HEK293 (cell line): ENCODE results near the gene SPEM3.

Source experiments
- CTCF ChIA-PET: fragments of 350-600 bp; formaldehyde crosslinking; extraction: SDS; loops from one replicate; lab custom pipeline; 2021; ENCODE audit warnings: antibody characterized with exemption; lab: Yijun Ruan, JAX
- POLR2A ChIA-PET: fragments of 300-600 bp; formaldehyde crosslinking; extraction: SDS; loops from one replicate; lab custom pipeline; 2020; ENCODE audit warnings: antibody characterized with exemption, inconsistent platforms; lab: Yijun Ruan, JAX
- H3K27ac ChIP-seq: fragments of 200-500 bp; sonication (Bioruptor generic); 2 replicates; pipeline ENCODE4 v1.5.1; 2014; ENCODE audit warnings: low read depth, low read length, control low read depth, inconsistent platforms; ENCODE audit errors: extremely low read depth
- H3K36me3 ChIP-seq, 2 experiments: fragments of 200-500 bp in 1 of 2; sonication (Bioruptor generic) in 1 of 2; 1 replicate in 1 of 2; 2 replicates in 1 of 2; pipeline ENCODE4 v1.5.1; 2014 to 2017; ENCODE audit warnings: inconsistent platforms in 2 of 2, low read length in 2 of 2; ENCODE audit not compliant: control insufficient read depth in 2 of 2, insufficient read depth in 1 of 2
- H3K4me1 ChIP-seq: fragments of 200-500 bp; sonication (Bioruptor generic); 2 replicates; pipeline ENCODE4 v1.5.1; 2014; ENCODE audit warnings: mild to moderate bottlenecking, low read length, inconsistent platforms; ENCODE audit not compliant: control insufficient read depth, insufficient read depth
- H3K4me3 ChIP-seq: 2 replicates; pipeline ENCODE4 v1.5.1; 2011; ENCODE audit warnings: low read depth, mild to moderate bottlenecking, control low read depth, low read length, moderate library complexity
- H3K9me3 ChIP-seq: fragments of 200-500 bp; sonication (Bioruptor generic); 2 replicates; pipeline ENCODE4 v1.5.1; 2014; ENCODE audit warnings: low read depth, low read length, inconsistent platforms; ENCODE audit not compliant: control insufficient read depth, insufficient read depth
- BCL11A ChIP-seq: fragments of 450-650 bp; formaldehyde crosslinking; IDR thresholded peaks from 2 replicates; pipeline ENCODE4 v1.5.1; 2016; ENCODE audit warnings: low read depth, missing biosample characterization, missing genetic modification characterization
- BCL11B ChIP-seq: fragments of 450-650 bp; formaldehyde crosslinking; IDR thresholded peaks from 2 replicates; pipeline ENCODE4 v1.5.1; 2016; ENCODE audit warnings: low read depth, missing biosample characterization, missing genetic modification characterization
- GLI2 ChIP-seq: fragments of 450-650 bp; formaldehyde crosslinking; IDR thresholded peaks from 2 replicates; pipeline ENCODE4; 2017; ENCODE audit warnings: missing biosample characterization, missing genetic modification characterization, low read depth, borderline replicate concordance
- GLIS1 ChIP-seq: fragments of 450-650 bp; formaldehyde crosslinking; IDR thresholded peaks from 2 replicates; pipeline ENCODE4 v1.5.1; 2016; ENCODE audit warnings: missing biosample characterization, missing genetic modification characterization
- KLF10 ChIP-seq: fragments of 450-650 bp; IDR thresholded peaks from 2 replicates; pipeline ENCODE4 v1.5.1; 2018; ENCODE audit warnings: missing biosample characterization, mild to moderate bottlenecking, missing genetic modification characterization
- MEIS1 ChIP-seq: sonication (generic); formaldehyde crosslinking; IDR thresholded peaks from 2 replicates; pipeline ENCODE4 v1.8.1; 2022; ENCODE audit warnings: missing genetic modification reagents, mild to moderate bottlenecking, borderline replicate concordance
- TCF7L2 ChIP-seq: IDR thresholded peaks from 2 replicates; pipeline ENCODE4 v1.6.1; 2011; ENCODE audit warnings: low read depth, mild to moderate bottlenecking, inconsistent platforms, low read length, moderate library complexity, borderline replicate concordance
- ZNF19 ChIP-seq: fragments of 450-650 bp; formaldehyde crosslinking; IDR thresholded peaks from 2 replicates; pipeline ENCODE4; 2016; ENCODE audit warnings: missing biosample characterization, missing genetic modification characterization, low read depth
- ZNF202 ChIP-seq: fragments of 450-650 bp; formaldehyde crosslinking; IDR thresholded peaks from 2 replicates; pipeline ENCODE4 v1.5.1; 2016; ENCODE audit warnings: missing biosample characterization, missing genetic modification characterization, borderline replicate concordance
- ZNF214 ChIP-seq: fragments of 450-650 bp; formaldehyde crosslinking; IDR thresholded peaks from 2 replicates; pipeline ENCODE4 v1.5.1; 2017; ENCODE audit warnings: missing biosample characterization, mild to moderate bottlenecking, missing genetic modification characterization, borderline replicate concordance
- ZNF24 ChIP-seq: fragments of 450-650 bp; formaldehyde crosslinking; IDR thresholded peaks from 2 replicates; pipeline ENCODE4 v1.5.1; 2016; ENCODE audit warnings: missing biosample characterization, missing genetic modification characterization
- ZNF37A ChIP-seq: fragments of 450-650 bp; IDR thresholded peaks from 2 replicates; pipeline ENCODE4 v1.5.1; 2018; ENCODE audit warnings: missing biosample characterization, missing genetic modification characterization
- ZNF426 ChIP-seq: fragments of 450-650 bp; formaldehyde crosslinking; IDR thresholded peaks from 2 replicates; pipeline ENCODE4 v1.5.1; 2017; ENCODE audit warnings: missing biosample characterization, missing genetic modification characterization, mild to moderate bottlenecking, inconsistent platforms, moderate library complexity
- ZNF433 ChIP-seq: fragments of 450-650 bp; formaldehyde crosslinking; IDR thresholded peaks from 2 replicates; pipeline ENCODE4 v1.5.1; 2016; ENCODE audit warnings: missing biosample characterization, missing genetic modification characterization, low read depth
- ZNF529 ChIP-seq: fragments of 450-650 bp; formaldehyde crosslinking; IDR thresholded peaks from 2 replicates; pipeline ENCODE4 v1.5.1; 2017; ENCODE audit warnings: missing genetic modification characterization, missing biosample characterization; ENCODE audit not compliant: insufficient replicate concordance
- ZNF548 ChIP-seq: fragments of 450-650 bp; formaldehyde crosslinking; IDR thresholded peaks from 2 replicates; pipeline ENCODE4 v1.5.1; 2016; ENCODE audit warnings: missing biosample characterization, missing genetic modification characterization
- ZNF549 ChIP-seq: fragments of 450-650 bp; IDR thresholded peaks from 2 replicates; pipeline ENCODE4 v1.5.1; 2018; ENCODE audit warnings: missing biosample characterization, missing genetic modification characterization, mild to moderate bottlenecking, inconsistent platforms, moderate library complexity
- ZNF600 ChIP-seq: fragments of 450-650 bp; formaldehyde crosslinking; IDR thresholded peaks from 2 replicates; pipeline ENCODE4 v1.5.1; 2016; ENCODE audit warnings: missing biosample characterization, missing genetic modification characterization
- ZNF621 ChIP-seq: fragments of 450-650 bp; formaldehyde crosslinking; IDR thresholded peaks from 2 replicates; pipeline ENCODE4 v1.5.1; 2017; ENCODE audit warnings: missing biosample characterization, missing genetic modification characterization
- TF ChIP-seq, protein P1 (sequence below): sonication (generic); formaldehyde crosslinking; IDR thresholded peaks from 2 replicates; pipeline ENCODE4 v1.8.1; 2022; ENCODE audit warnings: mild to moderate bottlenecking, moderate library complexity, missing genetic modification reagents
- TF ChIP-seq, protein P2 (sequence below): fragments of 450-650 bp; formaldehyde crosslinking; IDR thresholded peaks from 2 replicates; pipeline ENCODE4 v1.5.1; 2017; ENCODE audit warnings: missing biosample characterization, missing genetic modification characterization
- TF ChIP-seq, protein P3 (sequence below): fragments of 450-650 bp; formaldehyde crosslinking; IDR thresholded peaks from 2 replicates; pipeline ENCODE4 v1.5.1; 2017; ENCODE audit warnings: missing biosample characterization, missing genetic modification characterization
- TF ChIP-seq, protein P4 (sequence below): fragments of 450-650 bp; formaldehyde crosslinking; IDR thresholded peaks from 2 replicates; pipeline ENCODE4 v1.5.1; 2016; ENCODE audit warnings: missing biosample characterization, missing genetic modification characterization

Gene SPEM3

DNA sequence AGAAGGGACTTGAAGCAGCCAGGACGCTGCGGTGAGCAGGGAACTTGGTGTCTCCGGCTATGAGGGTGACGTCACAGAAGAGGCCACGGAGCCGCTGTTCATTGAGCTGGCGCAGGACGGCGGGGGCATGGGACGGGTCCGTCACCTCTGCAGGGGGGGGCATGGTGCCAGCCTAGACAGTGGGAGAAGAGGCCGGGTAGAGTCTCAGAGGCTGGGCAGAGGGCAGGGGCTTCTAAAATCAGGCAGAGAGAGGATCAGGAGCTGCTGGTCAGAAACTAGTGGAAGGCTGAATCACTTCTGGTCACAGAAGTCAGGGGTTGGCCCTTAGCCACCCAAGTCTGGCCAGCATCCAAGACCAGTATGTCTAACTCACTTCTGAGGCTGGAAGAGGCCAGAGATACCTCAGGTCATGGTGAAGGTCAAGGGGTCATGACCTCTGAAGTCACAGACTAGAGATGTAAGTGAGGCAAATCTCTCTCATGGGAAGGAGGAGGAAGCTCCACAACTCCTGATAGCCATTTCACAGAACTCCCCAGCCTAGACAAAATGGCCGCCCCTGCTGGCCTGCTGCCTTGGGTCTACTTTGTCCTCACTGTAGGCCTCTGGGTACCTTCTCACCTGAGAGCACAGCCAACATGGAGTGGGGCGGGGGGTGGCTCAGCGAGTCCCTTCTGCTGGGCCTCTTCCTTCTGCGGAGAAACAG lies 38.1 kb downstream of the SPEM3 start:
- CTCF ChIA-PET = interaction anchor here (0.6 to 1.4 kb wide), 4 partner anchors 10 to 111 kb away, joined by 3 to 4 read pairs (median 3); no protein-coding TSS in a partner anchor

DNA sequence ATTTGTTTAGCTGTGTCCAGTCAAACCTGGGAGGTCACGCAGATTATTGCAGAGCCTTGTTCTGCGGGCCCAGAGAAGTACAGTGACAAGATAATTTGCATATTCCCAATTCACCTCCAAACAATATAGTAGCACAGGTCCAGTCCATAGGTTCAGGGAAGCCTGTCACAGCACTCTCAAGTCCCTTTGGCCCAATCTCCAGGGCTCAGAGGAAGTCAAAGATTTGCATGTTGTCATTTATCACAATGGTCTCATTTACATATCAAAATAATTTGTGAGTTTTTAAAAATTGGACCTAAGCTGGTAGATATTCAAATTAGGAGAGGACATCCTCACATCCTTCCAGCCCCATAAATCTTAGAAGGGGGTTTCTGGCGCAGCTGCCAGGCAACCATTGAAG lies 38.8 kb downstream of the SPEM3 start:
- Histone ChIP-seq H3K9me3 (no peaks in the 10 kb centered on the region), H3K27ac (0 out of 2 replicates have a peak overlapping the region, but pooled peaks have one; percentile 19), H3K36me3 (peaks cover 0 to 38% of the 10 kb centered on the region in 2 experiments; a peak in 2 of 3 replicates), H3K4me1 (peaks cover 6% of the 10 kb centered on the region), H3K4me3 (no peak overlapping the region)
- ChIA-PET POLR2A (interaction anchor here (1.3 kb wide), 1 partner anchor 12 kb away, joined by 4 read pairs; the partner anchor contains the start of gene ZBTB4), CTCF (interaction anchor here (1.2 to 1.4 kb wide), 2 partner anchors 35 to 112 kb away, joined by 3 read pairs; no protein-coding TSS in a partner anchor)
- TF ChIP-seq ZNF24 (tag by site-specific recombination) (no peak), ZNF426 (tag by site-specific recombination) (no peak), TCF7L2 (no peak), ZNF600 (tag by site-specific recombination) (no peak)
- TF ChIP-seq, protein P1, sequence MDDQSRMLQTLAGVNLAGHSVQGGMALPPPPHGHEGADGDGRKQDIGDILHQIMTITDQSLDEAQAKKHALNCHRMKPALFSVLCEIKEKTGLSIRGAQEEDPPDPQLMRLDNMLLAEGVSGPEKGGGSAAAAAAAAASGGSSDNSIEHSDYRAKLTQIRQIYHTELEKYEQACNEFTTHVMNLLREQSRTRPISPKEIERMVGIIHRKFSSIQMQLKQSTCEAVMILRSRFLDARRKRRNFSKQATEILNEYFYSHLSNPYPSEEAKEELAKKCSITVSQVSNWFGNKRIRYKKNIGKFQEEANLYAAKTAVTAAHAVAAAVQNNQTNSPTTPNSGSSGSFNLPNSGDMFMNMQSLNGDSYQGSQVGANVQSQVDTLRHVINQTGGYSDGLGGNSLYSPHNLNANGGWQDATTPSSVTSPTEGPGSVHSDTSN (CRISPR knock-in tag) = no peak

More for the DNA sequence above, 38.1 kb downstream of the SPEM3 start:
- peaks cover 5% of the 10 kb centered on the region for H3K4me1 ChIP-seq
- H3K27ac ChIP-seq = 0 out of 2 replicates have a peak overlapping the region, but pooled peaks have one; percentile 19
- H3K4me3 ChIP-seq = no peak overlapping the region
- POLR2A ChIA-PET = interaction anchor here (0.6 to 1.3 kb wide), 3 partner anchors 11 to 18 kb away, joined by 3 to 4 read pairs (median 4); partner anchors contain the start of gene ZBTB4
- H3K36me3 ChIP-seq = peaks cover 0 to 43% of the 10 kb centered on the region in 2 experiments; a peak in 2 of 3 replicates
- H3K9me3 ChIP-seq = no peaks in the 10 kb centered on the region
- TF ChIP-seq KLF10 (tag by site-specific recombination) = no peak
- TF ChIP-seq ZNF548 = no peak
- TF ChIP-seq MEIS1 (CRISPR knock-in tag) = no peak
- no peak for TF ChIP-seq GLI2 (tag by site-specific recombination)
- TF ChIP-seq, protein P2, sequence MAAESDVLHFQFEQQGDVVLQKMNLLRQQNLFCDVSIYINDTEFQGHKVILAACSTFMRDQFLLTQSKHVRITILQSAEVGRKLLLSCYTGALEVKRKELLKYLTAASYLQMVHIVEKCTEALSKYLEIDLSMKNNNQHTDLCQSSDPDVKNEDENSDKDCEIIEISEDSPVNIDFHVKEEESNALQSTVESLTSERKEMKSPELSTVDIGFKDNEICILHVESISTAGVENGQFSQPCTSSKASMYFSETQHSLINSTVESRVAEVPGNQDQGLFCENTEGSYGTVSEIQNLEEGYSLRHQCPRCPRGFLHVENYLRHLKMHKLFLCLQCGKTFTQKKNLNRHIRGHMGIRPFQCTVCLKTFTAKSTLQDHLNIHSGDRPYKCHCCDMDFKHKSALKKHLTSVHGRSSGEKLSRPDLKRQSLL (tag by site-specific recombination) = peak; percentile 65
- no peak for TF ChIP-seq ZNF529 (tag by site-specific recombination)
- TF ChIP-seq ZNF600 (tag by site-specific recombination) = peak; percentile 26; the same call in 1 of the 2 replicates
- no peak for TF ChIP-seq ZNF549 (tag by site-specific recombination)
- TF ChIP-seq ZNF621 (tag by site-specific recombination) = no peak
- TF ChIP-seq ZNF37A (tag by site-specific recombination) = no peak
- peak; percentile 93 for TF ChIP-seq BCL11A
- TF ChIP-seq ZNF202 (tag by site-specific recombination) = no peak
- peak; percentile 93 for TF ChIP-seq BCL11B (tag by site-specific recombination)
- no peak for TF ChIP-seq ZNF433 (tag by site-specific recombination)
- TF ChIP-seq ZNF214 (tag by site-specific recombination) = no peak
- no peak for TF ChIP-seq ZNF19 (tag by site-specific recombination)
- TF ChIP-seq, protein P3, sequence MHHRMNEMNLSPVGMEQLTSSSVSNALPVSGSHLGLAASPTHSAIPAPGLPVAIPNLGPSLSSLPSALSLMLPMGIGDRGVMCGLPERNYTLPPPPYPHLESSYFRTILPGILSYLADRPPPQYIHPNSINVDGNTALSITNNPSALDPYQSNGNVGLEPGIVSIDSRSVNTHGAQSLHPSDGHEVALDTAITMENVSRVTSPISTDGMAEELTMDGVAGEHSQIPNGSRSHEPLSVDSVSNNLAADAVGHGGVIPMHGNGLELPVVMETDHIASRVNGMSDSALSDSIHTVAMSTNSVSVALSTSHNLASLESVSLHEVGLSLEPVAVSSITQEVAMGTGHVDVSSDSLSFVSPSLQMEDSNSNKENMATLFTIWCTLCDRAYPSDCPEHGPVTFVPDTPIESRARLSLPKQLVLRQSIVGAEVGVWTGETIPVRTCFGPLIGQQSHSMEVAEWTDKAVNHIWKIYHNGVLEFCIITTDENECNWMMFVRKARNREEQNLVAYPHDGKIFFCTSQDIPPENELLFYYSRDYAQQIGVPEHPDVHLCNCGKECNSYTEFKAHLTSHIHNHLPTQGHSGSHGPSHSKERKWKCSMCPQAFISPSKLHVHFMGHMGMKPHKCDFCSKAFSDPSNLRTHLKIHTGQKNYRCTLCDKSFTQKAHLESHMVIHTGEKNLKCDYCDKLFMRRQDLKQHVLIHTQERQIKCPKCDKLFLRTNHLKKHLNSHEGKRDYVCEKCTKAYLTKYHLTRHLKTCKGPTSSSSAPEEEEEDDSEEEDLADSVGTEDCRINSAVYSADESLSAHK (tag by site-specific recombination) = no peak
- TF ChIP-seq, protein P4, sequence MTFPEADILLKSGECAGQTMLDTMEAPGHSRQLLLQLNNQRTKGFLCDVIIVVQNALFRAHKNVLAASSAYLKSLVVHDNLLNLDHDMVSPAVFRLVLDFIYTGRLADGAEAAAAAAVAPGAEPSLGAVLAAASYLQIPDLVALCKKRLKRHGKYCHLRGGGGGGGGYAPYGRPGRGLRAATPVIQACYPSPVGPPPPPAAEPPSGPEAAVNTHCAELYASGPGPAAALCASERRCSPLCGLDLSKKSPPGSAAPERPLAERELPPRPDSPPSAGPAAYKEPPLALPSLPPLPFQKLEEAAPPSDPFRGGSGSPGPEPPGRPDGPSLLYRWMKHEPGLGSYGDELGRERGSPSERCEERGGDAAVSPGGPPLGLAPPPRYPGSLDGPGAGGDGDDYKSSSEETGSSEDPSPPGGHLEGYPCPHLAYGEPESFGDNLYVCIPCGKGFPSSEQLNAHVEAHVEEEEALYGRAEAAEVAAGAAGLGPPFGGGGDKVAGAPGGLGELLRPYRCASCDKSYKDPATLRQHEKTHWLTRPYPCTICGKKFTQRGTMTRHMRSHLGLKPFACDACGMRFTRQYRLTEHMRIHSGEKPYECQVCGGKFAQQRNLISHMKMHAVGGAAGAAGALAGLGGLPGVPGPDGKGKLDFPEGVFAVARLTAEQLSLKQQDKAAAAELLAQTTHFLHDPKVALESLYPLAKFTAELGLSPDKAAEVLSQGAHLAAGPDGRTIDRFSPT (tag by site-specific recombination) = peak; percentile 54; the same call in 1 of the 2 replicates
- TF ChIP-seq GLIS1 (tag by site-specific recombination) = no peak
